Measurements from ENCODE around the gene PBX1. TPM values are rescaled to one million over a fixed set of nuclear protein-coding genes. Genes with fewer than 3 reads are reported as not detected.

PBX1 gene
- total RNA-seq, 1 experiment from 2014 or later = 9.8 TPM

GRCh38 chr1:164813776-164814175 lies 254.8 kb downstream of the PBX1 start:
- no TSS peak for BruUV-seq (replicated peaks)
- H3F3A ChIP-seq (ENCODE audit: low read length, unreplicated experiment) = no peaks in the 10 kb centered on the region
- CTCF ChIA-PET = no interaction called here

GRCh38 chr1:164821648-164822047 lies 262.7 kb downstream of the PBX1 start:
- no peaks in the 10 kb centered on the region for H4K20me1 ChIP-seq (ENCODE audit: low read length)

More at GRCh38 chr1:164813776-164814175, 254.8 kb downstream of the PBX1 start:
- H4K20me1 ChIP-seq (ENCODE audit: low read length) = no peaks in the 10 kb centered on the region
- H3K9ac ChIP-seq (ENCODE audit: low read length) = no peak overlapping the region
- no peaks in the 10 kb centered on the region for H3K9me3 ChIP-seq (ENCODE audit: low read length)
- POLR2A ChIA-PET (ENCODE audit: unreplicated experiment) = no interaction called here
- H2AFZ ChIP-seq (ENCODE audit: low read length) = no peak overlapping the region
- no peak overlapping the region for H3K4me2 ChIP-seq (ENCODE audit: low read length)
- TF ChIP-seq EZH2 (IDR thresholded peaks at IDR 0.05; ENCODE audit: low read length, unreplicated experiment) (no peak), EZH2phosphoT487 (IDR thresholded peaks at IDR 0.05; ENCODE audit: borderline replicate concordance, low read length) (no peak), CTCF (conservative IDR thresholded peaks at IDR 0.05; ENCODE audit: low read depth, low read length) (no peak)
- no peaks in the 10 kb centered on the region for H3K27me3 ChIP-seq (ENCODE audit: low read length)
- DNase-seq (no peak), ATAC-seq (no peak)
- H3K79me2 ChIP-seq (ENCODE audit: low read length) = no peaks in the 10 kb centered on the region
- intact Hi-C loops (cut with micrococcal nuclease) = no loop called here
- H3K27ac ChIP-seq (ENCODE audit: low read length) = no peak overlapping the region
- H3K36me3 ChIP-seq (ENCODE audit: low read depth, low read length) = no peaks in the 10 kb centered on the region
- H3K9me2 ChIP-seq (replicated peaks; ENCODE audit: low read length) = no peaks in the 10 kb centered on the region
- no peak overlapping the region for H3K4me3 ChIP-seq (ENCODE audit: low read length)
- H3K4me1 ChIP-seq (ENCODE audit: insufficient read depth, low read length) = no peaks in the 10 kb centered on the region

More at GRCh38 chr1:164821648-164822047, 262.7 kb downstream of the PBX1 start:
- H3K9me2 ChIP-seq (replicated peaks; ENCODE audit: low read length) = no peaks in the 10 kb centered on the region
- H3K4me1 ChIP-seq (ENCODE audit: insufficient read depth, low read length) = no peaks in the 10 kb centered on the region
- H3F3A ChIP-seq (ENCODE audit: low read length, unreplicated experiment) = no peaks in the 10 kb centered on the region
- H3K27ac ChIP-seq (ENCODE audit: low read length) = no peak overlapping the region
- H3K4me2 ChIP-seq (ENCODE audit: low read length) = no peak overlapping the region
- no peaks in the 10 kb centered on the region for H3K27me3 ChIP-seq (ENCODE audit: low read length)
- no peak overlapping the region for H3K9ac ChIP-seq (ENCODE audit: low read length)
- H3K79me2 ChIP-seq (ENCODE audit: low read length) = no peaks in the 10 kb centered on the region
- no peak overlapping the region for H2AFZ ChIP-seq (ENCODE audit: low read length)
- CTCF ChIA-PET = no interaction called here
- DNase-seq (no peak), ATAC-seq (no peak)
- no peak overlapping the region for H3K4me3 ChIP-seq (ENCODE audit: low read length)
- H3K36me3 ChIP-seq (ENCODE audit: low read depth, low read length) = no peaks in the 10 kb centered on the region
- intact Hi-C loops (cut with micrococcal nuclease) = no loop called here
- no TSS peak for BruUV-seq (replicated peaks)
- POLR2A ChIA-PET (ENCODE audit: unreplicated experiment) = no interaction called here
- H3K9me3 ChIP-seq (ENCODE audit: low read length) = no peaks in the 10 kb centered on the region
- no peak for TF ChIP-seq EZH2phosphoT487 (IDR thresholded peaks at IDR 0.05; ENCODE audit: borderline replicate concordance, low read length)
- TF ChIP-seq CTCF (conservative IDR thresholded peaks at IDR 0.05; ENCODE audit: low read depth, low read length) = no peak
- TF ChIP-seq EZH2 (IDR thresholded peaks at IDR 0.05; ENCODE audit: low read length, unreplicated experiment) = no peak
